ENCODE results near the gene FOXO6.

Gene FOXO6

GRCh38 chr1:41388510-41388909, 27.3 kb downstream of the FOXO6 start:
- no peak for TF ChIP-seq CTCF (IDR thresholded peaks at IDR 0.05; ENCODE audit: borderline replicate concordance, control extremely low read depth, extremely low read depth, insufficient read depth, missing control alignments)
- in situ Hi-C loops (cut with MboI; ENCODE audit: low sequenced_read_pairs, unreplicated experiment) = no loop called here
- DNase-seq (ENCODE audit: low spot score) = no peak

GRCh38 chr1:41389009-41389408, 27.8 kb downstream of the FOXO6 start:
- DNase-seq (ENCODE audit: low spot score) = no peak
- in situ Hi-C loops (cut with MboI; ENCODE audit: low sequenced_read_pairs, unreplicated experiment) = no loop called here
- TF ChIP-seq CTCF (IDR thresholded peaks at IDR 0.05; ENCODE audit: borderline replicate concordance, control extremely low read depth, extremely low read depth, insufficient read depth, missing control alignments) = no peak

GRCh38 chr1:41390166-41390565, 28.9 kb downstream of the FOXO6 start:
- in situ Hi-C loops (cut with MboI; ENCODE audit: low sequenced_read_pairs, unreplicated experiment) = no loop called here
- DNase-seq (ENCODE audit: low spot score) = no peak
- no peak for TF ChIP-seq CTCF (IDR thresholded peaks at IDR 0.05; ENCODE audit: borderline replicate concordance, control extremely low read depth, extremely low read depth, insufficient read depth, missing control alignments)

- TF ChIP-seq CTCF (IDR thresholded peaks at IDR 0.05; ENCODE audit: borderline replicate concordance, control extremely low read depth, extremely low read depth, insufficient read depth, missing control alignments) = no peak
- in situ Hi-C loops (cut with MboI; ENCODE audit: low sequenced_read_pairs, unreplicated experiment) = no loop called here
- DNase-seq (ENCODE audit: low spot score) = no peak
Measured at GRCh38 chr1:41390573-41390972, 29.3 kb downstream of the FOXO6 start.

- DNase-seq (ENCODE audit: low spot score) = no peak
- in situ Hi-C loops (cut with MboI; ENCODE audit: low sequenced_read_pairs, unreplicated experiment) = no loop called here
- no peak for TF ChIP-seq CTCF (IDR thresholded peaks at IDR 0.05; ENCODE audit: borderline replicate concordance, control extremely low read depth, extremely low read depth, insufficient read depth, missing control alignments)
Measured at GRCh38 chr1:41391834-41392527, 30.7 kb downstream of the FOXO6 start.

GRCh38 chr1:41392528-41392924, 31.3 kb downstream of the FOXO6 start:
- in situ Hi-C loops (cut with MboI; ENCODE audit: low sequenced_read_pairs, unreplicated experiment) = no loop called here
- no peak for TF ChIP-seq CTCF (IDR thresholded peaks at IDR 0.05; ENCODE audit: borderline replicate concordance, control extremely low read depth, extremely low read depth, insufficient read depth, missing control alignments)
- no peak for DNase-seq (ENCODE audit: low spot score)
